NCI-H1092 (cell line): ENCODE results near the gene ANKLE1.

ENCODE experiments used
- DNase-seq: peaks from one replicate; lab custom pipeline; 2025; lab: John Stamatoyannopoulos, UW

ANKLE1 gene, protein sequence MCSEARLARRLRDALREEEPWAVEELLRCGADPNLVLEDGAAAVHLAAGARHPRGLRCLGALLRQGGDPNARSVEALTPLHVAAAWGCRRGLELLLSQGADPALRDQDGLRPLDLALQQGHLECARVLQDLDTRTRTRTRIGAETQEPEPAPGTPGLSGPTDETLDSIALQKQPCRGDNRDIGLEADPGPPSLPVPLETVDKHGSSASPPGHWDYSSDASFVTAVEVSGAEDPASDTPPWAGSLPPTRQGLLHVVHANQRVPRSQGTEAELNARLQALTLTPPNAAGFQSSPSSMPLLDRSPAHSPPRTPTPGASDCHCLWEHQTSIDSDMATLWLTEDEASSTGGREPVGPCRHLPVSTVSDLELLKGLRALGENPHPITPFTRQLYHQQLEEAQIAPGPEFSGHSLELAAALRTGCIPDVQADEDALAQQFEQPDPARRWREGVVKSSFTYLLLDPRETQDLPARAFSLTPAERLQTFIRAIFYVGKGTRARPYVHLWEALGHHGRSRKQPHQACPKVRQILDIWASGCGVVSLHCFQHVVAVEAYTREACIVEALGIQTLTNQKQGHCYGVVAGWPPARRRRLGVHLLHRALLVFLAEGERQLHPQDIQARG

DNA sequence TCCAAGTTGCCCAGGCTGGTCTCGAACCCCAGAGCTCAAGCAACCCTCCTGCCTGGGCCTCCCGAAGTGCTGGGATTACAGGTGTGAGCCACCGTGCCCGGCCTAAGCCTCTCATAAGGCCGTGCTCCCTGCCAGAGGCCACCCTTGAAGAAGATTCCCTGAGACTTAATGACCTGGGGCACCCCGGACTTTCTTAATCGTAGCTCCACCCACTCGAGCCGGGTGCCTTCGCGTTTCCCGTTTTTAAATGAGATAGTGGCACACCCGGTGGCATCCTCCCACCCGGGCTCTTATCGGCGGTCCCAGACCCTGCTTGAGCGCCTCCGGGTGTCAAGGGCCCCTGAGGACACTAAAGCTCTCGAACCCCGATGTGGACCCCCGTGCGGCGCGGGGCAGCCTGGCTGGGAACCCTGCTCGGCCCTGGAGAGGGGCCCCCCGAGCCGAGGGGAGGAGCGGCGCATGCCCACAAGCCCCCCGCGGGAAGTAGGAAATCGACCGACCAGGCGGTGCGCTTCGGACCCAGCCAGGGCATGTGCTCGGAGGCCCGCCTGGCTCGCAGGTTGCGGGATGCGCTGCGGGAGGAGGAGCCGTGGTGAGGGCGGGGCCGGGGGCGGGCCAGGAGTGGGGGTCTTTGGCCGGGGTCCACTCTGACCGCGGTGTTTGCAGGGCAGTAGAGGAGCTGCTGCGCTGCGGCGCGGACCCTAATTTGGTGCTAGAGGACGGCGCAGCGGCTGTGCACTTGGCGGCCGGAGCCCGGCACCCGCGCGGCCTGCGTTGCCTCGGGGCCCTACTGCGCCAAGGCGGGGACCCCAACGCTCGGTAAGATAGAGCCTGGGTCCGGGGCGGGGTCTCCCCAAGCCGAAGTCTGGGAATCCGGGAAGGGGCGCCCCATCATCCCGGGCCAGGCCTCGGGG lies at the start of gene ANKLE1:
Gene ANKLE1, plus strand, starts transcription at position 511 of the 914 bp plus-strand sequence. Its CDS starts 20 bp downstream, at position 531.
- DNase-seq, result no peak

GRCh38 chr19:17232258-17232657 lies 49.4 kb upstream of the ANKLE1 start:
- DNase-seq, result no peak

DNA sequence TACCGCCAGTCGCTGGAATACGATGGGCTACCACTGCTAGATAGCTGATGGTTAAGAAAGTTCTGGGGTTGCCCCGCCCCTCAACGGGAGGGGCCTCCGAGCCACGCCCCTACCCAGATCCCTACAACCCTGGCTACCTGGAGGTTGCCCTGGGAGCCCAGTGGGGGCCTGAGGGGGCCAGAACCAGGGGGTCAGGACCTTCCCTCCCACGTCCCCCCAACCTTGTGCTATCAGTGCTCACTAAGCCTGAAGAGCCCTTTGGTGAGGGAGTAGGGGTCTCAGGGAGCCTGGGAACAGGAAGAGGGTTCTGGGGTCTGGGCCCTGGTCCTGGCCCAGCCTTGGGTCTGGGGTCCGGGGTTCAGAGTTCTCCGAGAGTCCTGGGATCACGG lies 46.8 kb upstream of the ANKLE1 start:
- peak; percentile 35 for DNase-seq

- peak; percentile 49 for DNase-seq
These were observed 46.3 kb upstream of the ANKLE1 start for GRCh38 chr19:17235300-17235970.

DNA sequence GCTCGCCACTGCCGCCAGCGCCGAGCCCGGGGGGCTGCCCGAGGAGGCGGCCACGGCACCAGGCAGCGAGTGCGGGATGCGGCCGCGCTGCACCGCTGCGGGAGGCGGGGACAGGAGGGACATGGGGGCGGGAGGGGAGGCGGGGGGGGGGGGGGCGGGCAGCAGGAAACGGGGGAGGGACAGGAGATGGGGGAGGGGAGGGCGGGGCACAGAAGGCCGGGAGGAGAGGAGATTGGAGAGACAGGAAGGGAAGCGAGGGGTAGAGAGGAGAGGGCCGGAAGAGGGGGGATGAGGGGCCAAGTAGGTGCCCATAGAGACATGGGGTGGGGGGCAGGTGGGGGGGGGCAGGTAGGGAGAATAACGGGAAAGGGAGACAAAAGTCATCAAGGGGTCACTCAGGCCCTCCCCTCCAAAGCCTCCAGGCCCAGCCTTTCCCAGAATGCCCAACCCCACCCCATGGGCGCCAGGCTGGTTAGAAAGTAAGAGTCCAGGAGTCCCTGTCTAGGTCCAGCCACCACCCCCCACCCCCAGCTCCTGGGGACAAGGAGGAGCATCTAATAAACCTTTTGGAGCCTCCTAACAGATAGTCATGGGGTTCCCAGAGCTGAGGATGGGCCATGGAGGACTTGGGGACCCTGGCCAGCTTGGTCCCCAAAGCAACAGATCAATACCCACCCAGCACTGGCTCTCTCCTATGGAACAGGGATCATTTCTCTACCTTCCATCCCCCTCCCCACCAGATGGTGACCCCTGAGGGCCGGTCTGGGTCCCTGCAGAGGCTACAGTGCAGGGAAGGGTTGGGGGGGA lies 45.5 kb upstream of the ANKLE1 start:
- DNase-seq, result peak; percentile 58

DNA sequence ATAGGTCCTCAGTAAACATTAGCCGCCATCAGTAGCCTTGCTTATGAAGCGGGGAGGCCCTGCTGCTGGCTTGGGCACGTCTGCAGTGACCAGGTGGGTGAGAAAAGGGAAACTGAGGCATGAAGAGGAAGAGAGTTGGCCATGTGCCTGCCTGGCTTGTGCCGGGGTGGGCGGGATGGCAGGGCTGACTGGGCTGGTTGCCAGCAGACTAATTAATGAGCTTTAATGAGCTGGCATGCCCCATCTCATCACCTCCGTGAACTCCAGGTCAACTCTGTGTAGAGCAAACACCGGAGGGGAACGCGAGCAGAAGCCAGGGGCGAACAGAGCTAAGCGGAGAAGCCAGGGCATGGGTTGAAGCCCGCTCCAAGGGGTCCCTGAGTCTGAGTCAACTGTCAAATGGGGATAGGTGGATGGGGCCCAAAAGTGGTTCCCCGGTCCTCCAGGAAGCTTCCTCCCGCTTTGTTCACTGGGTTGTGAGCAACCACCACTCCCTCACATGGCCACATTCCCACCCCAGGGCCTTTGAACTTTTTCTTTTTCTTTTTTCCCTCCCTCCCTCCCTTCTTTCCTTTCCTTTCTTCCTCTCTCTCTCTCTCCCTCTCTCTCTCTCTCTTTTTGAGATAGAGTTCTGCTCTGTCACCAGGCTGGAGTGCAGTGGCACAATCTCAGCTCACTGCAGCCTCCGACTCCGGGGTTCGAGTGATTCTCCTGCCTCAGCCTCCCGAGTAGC lies 44.7 kb upstream of the ANKLE1 start:
- no peak for DNase-seq

- no peak for DNase-seq
These were observed 43.7 kb upstream of the ANKLE1 start for GRCh38 chr19:17237747-17238706.

DNA sequence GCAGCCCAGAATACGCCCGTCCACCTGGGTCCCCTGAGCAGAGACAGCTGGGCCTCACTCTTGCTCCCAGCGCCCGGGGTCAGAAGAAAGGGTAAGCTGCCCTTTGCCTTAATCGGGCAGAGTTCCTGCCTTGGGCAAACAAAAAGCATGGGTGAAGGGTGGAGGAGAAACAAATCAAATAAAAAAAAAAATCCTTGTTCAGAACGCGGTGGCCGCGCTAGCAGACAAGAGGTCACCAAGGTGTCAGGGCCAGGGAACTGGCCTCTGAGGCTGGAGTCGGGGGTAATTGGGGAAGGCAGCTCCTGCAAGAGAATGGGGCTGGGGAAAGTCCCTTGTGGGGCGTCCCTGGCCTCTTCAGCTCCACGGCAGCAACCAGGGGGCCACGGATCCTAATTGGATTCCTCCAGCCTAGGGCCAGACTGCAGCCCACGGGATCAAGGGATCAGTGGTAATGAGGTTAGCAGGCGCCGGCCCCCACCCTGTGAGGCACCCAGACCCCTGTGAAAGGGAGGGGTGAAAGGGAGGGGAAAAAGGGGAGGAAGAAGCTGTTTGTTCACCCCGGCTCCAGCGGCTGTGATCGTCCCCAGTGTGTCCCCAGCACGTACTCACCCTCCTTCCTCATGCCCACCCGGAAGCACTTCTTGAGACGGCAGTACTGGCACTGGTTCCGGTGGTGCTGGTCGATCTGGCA lies 41.5 kb upstream of the ANKLE1 start:
- no peak for DNase-seq

GRCh38 chr19:17240826-17241399 lies 40.8 kb upstream of the ANKLE1 start:
- DNase-seq, result no peak

GRCh38 chr19:17242431-17243208 lies 39.1 kb upstream of the ANKLE1 start:
- no peak for DNase-seq

DNA sequence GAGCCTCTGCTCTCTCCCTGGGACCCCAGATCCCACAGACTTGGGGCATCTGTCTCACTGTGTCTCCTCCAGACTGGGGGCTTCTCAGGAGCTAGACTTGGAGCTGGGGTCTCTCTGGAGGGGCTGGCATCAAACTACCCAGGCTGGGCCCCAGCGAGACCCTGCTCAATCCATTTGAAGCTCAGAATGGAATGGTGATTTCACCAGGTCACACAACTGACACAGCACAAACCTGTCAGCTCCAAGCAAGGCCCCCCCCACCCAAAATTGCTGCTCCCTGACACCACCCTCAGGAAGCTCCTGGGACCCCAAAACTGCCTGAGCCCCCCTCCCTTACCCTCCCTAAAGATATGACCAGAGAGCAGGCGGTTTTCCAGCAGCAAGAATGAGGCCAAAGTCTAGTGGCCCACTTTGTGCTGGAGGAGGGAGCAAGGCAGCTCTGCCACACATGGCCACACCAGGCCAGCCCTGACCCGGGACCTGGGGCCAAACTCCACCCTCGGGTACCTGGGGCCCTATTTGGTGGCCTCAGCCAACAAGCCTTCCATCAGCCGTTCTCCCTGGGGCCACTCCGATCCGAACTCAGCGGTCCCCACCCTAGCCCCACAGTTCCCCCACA lies 38.4 kb upstream of the ANKLE1 start:
- no peak for DNase-seq

DNA sequence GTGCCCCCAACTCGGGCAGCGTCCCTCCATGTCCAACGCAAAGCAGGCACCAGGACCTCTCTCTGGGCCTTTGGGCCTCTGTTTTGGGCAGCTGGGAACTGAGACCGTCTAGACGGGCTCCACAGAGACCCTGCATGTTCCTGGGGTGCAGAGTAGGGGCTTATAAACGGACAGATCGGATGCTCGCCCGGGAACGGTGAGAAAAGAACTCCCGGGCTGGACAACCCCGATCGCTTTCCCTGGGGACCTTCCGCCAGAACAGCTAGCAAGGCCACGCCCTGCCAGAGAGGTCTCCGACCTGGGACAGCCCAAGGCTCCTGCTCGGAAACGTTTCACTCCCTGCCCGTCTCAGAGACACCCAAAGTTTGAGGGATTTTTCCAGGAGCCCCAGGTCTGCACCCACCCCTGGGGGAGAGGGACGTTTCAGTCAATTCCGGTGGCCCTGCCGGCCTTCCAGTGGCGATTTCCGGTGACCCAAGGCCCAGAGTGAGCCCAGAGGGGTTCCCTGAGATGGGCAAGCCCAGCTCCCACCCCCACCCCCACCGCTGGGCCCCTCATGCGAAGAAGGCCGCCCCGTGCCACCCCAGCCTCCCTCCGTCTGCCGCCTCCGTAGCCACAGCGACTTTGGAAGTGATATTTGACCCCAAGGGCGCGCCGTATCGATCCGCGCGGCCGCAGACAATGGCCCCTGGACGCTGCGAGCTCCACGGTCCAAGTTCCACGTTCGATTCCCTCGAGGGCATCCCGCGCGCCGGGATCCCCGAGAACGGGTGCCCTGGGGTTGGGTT lies 37.7 kb upstream of the ANKLE1 start:
- no peak for DNase-seq

DNA sequence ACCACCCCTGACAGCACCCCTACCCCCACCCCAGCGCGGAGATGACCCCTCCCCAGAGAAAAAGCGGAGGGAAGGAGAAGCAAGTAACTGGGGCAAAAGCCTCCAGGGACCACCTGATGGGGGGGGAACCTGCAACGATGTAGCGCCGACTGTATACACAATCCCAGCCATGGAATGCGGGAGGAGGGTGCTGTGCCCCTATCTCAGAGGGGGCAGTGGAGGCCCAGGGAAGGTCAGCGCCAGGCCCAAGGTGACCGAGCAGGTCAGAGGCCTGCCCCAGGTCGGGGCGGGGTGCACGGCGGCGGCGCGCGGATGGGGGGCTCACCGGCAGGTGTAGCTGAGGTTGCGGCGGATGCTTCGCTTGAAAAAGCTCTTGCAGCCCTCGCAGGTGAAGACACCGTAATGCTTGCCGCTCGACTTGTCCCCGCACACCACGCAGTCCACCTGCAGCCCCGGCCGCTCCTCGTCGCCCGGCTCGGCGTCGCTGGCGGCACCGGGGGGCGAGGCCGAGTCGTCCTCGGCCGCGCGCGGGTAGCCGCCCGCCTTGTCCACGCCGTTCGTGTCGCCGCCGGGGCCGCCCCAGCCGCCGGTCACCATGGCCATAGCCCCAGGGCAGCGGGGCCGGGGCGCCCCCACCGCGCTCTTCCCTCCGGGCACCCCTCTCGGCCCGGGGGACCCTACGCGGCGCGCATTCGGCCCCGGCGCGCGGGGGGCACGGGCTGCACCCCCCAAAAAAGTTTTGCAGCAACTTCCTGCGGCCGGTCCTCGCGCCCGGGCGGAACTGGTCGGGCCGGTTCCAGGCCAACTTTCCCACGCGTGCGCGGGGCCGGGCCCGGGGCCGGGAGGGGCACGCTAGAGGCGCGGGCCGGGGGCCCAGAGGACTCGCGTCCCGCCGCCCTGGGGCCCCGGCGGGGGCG lies 36.8 kb upstream of the ANKLE1 start:
- DNase-seq, result no peak

GRCh38 chr19:17245535-17245984 lies 36.1 kb upstream of the ANKLE1 start, which contains the start of gene NR2F6:
Gene NR2F6 (minus strand): TSS chr19:17245919. CDS start chr19:17245220, 699 bp downstream.
- DNase-seq, result no peak
